Tongue (tissue), 2 donors: ENCODE results near the gene DLG4. TPM values are rescaled to one million over a fixed set of nuclear protein-coding genes. Genes with fewer than 3 reads are reported as not detected.
"Not testable (repeated sequence)": the region's sequence is repeated elsewhere in the genome, so short reads cannot be mapped to it uniquely, and the experiment has no call there.

Experiments
- DNase-seq: peaks from one replicate; pipeline ENCODE4 v3.0.0-alpha.2; 2015
- total RNA-seq: library from RNA; depleted of rRNA; stranded (reverse); fragments of >200 nt; gene quantifications from one replicate; pipeline ENCODE4 v1.2.3, GENCODE V29; 2014

DLG4 gene
- total RNA-seq, 1 donor from 2014 or later = 11.1 TPM

- peak; percentile 28 for DNase-seq
Observed at GRCh38 chr17:7184091-7184488, 35.5 kb downstream of the DLG4 start.

GRCh38 chr17:7183433-7184090 lies 36.1 kb downstream of the DLG4 start:
- DNase-seq = no peak

DNA sequence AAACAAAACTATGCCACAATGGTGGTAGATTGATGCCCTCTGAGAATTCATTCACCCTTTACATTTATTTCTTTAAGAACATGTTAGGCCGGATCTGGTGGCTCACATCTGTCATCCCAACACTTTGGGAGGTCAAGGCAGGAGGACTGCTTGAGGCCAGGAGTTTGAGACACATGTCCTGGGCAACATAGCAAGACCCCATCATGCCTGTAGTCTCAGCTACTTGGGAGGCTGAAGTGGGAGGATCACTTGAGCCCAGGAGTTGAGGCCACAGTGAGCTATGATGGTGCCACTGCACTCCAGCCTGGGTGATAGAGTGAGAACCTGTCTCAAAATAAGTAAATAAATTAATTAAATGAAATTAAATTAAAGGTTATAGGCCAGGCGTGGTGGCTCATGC lies 37.5 kb downstream of the DLG4 start:
- DNase-seq = not testable (repeated sequence)

- DNase-seq = no peak
Observed at GRCh38 chr17:7179317-7180254, 40.0 kb downstream of the DLG4 start, which contains the start of gene ASGR1. ASGR1 (minus strand) TSS chr17:7179370; CDS start chr17:7178563, 807 bp downstream.

DNA sequence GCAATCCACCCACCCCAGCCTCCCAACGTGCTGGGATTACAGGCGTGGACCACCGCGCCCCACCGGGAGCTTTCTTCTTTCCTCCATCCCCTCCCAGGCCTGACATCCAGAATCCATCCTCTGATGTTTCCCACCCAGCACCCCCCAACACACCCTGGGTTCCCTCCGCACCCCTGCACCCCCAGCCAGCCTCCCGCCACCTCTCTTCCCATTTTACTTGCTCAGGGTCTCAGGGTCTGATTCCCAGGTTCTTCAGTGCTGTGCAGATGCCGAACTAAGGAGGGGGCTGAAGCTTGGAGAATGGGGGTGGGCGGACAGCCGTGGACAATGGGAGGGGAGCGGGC lies 40.7 kb downstream of the DLG4 start:
- no peak for DNase-seq

GRCh38 chr17:7177954-7178477 lies 41.6 kb downstream of the DLG4 start:
- peak; percentile 56 for DNase-seq

GRCh38 chr17:7177191-7177953 lies 42.3 kb downstream of the DLG4 start:
- peak; percentile 91 for DNase-seq

DNA sequence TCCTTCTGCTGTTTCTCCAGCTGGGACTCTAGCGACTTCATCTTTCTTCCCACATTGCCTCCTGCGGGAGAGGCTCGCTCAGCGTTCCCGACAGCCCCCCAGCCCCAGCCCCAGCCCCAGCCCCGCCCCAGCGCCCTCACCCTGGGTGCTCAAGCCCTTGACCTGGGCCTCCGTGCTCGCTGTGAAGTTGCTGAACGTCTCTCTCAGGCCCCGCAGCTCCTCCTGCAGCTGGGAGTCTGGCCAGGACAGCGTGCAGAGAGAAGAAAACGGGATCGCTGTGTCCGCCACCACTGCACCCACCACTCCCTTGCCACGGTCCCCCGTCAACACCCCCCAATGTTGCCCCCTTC lies 42.8 kb downstream of the DLG4 start:
- peak; percentile 41 for DNase-seq

DNA sequence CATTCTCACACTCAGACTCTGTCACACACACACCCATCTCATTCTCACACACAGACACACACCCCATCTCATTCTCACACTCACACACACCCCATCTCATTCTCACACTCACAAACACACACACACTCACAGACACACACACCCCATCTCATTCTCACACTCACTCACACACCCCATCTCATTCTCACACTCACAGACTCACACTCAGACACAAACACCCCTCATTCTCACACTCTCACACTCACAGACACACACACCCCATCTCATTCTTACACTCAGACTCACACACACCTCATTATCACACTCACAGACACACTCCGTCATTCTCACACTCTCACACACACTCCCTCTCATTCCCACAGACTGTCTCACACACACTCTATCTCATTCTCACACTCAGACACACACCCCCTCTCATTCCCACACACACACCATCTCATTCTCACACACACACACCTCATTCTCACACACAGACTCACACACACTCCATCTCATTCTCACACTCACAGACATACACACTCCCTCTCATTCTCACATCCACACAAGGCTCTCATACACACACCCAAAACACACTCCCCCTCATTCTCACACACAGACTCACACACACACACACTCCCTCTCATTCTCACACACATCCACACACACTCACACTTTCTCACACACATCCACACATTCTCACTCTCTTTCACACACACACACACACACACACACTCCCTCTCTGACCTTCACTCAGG lies 43.4 kb downstream of the DLG4 start:
- DNase-seq = no peak

DNA sequence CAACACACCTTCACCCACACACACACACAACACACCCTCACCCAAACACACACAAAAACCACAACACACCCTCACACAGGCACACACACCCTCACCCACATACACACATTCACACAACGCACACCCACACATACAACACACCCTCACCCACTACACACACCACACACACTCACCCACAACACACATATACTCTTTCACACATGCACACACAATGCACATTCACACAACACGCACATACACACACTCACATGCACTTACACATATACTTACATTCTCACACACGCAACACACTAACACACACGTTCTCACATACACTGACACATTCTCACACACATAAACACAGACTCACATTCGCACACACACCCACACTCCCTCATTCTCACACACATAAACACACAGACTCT lies 44.3 kb downstream of the DLG4 start:
- DNase-seq = no peak

DNA sequence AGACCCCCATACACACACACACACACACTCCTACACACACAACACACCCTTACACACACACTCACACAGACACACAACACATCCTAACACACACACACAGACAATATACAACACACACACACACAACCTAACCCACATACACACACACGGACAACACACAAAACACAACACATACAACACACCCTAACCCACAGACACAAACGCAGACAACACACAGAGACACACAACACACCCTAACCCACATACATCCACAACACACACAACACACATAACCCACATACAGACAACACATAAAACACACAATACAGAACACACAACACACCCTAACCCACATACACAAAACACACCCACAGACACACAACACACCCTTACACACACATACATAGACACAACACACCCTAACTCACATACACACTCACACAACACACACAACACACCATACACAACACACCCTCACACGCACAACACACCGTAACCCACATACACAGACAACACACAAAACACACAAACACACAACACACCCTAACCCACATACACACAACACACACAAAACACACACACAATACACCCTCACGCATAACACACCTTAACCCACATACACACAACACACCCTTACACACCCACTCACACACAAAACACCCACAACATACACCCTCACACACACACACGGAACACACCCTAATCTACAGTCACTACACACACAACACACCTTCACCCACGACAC lies 44.9 kb downstream of the DLG4 start:
- DNase-seq = no peak

- DNase-seq = peak; percentile 69
Observed at GRCh38 chr17:7173687-7174602, 45.7 kb downstream of the DLG4 start.

DNA sequence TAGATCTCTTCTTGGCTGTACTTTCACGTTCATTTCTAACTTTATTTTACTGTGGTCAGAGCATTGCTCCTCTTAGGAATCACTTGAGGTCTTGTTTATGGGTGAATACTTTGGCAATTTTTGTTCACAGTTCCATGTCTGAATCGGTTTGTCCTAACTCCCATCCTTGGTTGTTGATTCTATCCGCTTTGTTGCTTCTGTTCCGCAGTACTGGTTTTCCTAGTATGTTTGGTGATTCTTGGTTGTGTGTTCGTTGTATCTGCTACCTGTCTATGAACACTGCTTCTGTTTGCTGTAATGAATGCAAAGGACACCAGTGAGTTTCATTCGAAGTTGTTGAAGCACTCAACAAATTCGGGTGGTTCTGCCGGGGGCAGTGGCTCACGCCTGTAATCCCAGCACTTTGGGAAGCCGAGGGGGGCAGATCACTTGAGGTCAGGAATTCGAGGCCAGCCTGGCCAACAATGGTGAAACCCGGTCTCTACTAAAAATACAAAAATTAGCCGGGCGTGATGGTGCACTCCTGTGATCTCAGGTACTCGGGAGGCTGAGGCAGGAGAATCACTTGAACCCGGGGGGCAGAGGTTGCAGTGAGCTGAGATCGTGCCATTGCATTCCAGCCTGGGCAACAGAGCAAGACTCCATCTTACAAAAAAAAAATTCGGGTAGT lies 47.0 kb downstream of the DLG4 start:
- DNase-seq = not testable (repeated sequence)

GRCh38 chr17:7169565-7169908 lies 50.1 kb downstream of the DLG4 start:
- DNase-seq = not testable (repeated sequence)

- not testable (repeated sequence) for DNase-seq
Observed at GRCh38 chr17:7168841-7169564, 50.6 kb downstream of the DLG4 start.

GRCh38 chr17:7167832-7168231 lies 51.8 kb downstream of the DLG4 start:
- DNase-seq = no peak

- DNase-seq = no peak
Observed at GRCh38 chr17:7166873-7167272, 52.8 kb downstream of the DLG4 start.

- not testable (repeated sequence) for DNase-seq
Observed at GRCh38 chr17:7159571-7159970, 60.1 kb downstream of the DLG4 start.

DNA sequence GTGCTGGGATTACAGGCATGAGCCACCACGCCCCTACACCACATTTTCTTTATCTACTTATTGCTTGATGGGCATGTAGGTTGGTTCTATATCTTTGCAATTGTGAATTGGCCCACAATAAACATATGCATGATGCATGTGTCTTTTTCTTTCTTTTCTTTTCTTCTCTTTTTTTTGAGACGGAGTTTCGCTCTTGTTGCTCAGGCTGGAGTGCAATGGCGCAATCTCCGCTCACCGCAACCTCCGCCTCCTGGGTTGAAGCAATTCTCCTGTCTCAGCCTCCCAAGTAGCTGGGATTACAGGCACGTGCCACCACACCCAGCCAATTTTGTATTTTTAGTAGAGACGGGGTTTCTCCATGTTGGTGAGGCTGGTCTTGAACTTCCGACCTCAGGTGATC lies 61.2 kb downstream of the DLG4 start:
- not testable (repeated sequence) for DNase-seq
